Activated CD4-positive, CD25-positive, alpha-beta regulatory T cell (primary cell): ENCODE data around the gene ZNF142.

Experiments
- DNase-seq, 4 experiments: peaks; one replicate each; lab custom pipeline; 2025; lab: John Stamatoyannopoulos, UW

Gene ZNF142

DNA sequence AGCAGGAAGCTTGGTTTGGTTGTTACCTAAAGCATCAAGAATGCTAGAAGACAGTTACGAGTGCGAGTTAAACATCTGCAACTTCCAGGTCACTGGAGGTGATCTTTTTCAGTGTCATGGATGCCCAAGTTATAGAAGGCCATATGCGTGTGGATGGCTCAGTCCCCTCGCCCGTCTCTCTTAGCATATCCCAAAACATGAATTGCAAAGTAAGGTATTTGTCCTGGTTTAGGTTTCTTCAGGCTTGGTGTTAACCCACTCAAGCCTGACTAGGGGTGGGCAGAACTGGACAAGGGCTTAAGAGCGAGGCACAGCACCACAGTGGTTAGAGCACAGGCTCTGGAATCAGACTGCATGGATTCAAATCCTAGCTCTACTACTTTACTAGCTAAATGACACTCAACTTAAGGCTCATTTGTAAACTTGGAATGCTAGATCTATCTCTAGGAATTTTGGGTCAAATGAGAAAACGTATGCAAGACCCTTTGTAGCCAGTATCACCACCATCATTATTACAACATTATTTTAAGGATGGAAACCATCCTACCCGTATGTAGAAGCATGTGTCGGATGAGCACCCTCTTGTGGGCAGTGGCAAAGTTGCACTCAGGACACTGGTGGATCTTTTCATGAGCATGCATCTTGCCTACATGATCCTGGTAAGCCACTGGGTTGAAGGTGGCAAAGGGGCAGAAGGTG, 11.2 kb downstream of the ZNF142 start:
- DNase-seq = peak in 1 of 4 experiments; percentile 10

DNA sequence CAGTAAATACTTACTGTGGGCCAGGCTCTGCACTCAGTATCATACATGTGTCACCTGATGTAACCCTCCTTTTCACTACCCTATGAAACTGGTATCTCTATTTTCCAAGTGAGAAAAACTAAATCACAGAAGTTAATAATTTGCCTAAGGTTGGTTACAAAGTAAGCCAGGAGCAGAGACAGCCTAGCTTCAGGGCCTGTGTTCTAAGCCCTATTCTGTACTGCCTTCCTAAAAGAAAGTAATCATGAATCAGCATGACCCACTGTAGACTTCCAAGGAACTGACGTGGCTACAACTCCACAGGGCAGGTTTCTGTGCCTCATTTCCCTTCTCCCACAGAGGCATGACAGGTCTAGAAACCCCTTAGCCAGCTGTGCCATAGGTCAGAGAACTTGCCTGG, 14.3 kb downstream of the ZNF142 start:
- DNase-seq = no peak

DNA sequence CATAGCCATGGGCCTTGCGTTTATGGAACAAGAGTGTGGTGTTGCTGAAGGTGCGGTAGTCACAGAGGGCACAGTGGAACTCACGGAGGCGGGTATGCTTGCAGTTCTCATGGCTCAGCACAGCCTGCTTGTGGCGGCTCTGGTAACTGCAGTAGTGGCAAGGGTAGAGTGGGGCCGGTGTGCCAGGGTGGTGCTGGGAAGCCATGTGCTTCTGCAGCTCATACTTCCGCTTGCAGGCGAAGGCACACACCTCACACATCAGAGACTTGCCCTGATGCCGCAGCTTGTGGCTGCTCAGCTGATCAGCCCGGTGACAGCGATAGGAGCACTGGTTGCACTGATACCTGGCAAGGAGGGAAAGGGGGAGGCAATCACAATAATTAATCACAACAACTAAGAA, 14.7 kb downstream of the ZNF142 start:
- DNase-seq = no peak

DNA sequence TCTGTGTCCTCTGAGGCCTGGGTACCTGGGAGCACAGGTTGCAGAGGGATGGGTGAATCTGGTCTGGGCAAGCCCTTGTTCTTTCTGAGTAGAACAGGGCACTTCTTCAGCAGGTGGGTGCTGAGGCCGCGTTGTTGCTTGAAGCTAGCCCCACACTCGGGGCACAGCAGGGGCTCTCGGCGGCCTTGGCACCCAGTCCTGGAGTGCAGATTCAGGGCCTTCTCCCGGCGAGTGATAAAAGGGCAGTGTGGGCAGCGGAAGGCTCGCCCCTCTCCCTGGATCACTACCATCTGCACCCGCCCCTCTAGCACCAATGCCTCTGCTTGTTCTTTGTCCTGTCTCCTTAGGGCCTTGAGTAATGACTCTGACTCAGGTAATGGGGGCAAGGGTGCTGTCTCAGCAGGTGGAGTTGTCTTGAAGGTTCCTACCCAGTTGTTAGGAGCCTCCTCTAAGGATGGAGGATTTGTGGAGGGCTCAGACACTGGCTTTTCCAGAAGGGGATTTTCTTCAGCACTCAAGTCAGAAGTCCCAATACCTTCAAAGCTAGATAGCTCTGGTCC, 15.6 kb downstream of the ZNF142 start:
- DNase-seq = no peak

DNA sequence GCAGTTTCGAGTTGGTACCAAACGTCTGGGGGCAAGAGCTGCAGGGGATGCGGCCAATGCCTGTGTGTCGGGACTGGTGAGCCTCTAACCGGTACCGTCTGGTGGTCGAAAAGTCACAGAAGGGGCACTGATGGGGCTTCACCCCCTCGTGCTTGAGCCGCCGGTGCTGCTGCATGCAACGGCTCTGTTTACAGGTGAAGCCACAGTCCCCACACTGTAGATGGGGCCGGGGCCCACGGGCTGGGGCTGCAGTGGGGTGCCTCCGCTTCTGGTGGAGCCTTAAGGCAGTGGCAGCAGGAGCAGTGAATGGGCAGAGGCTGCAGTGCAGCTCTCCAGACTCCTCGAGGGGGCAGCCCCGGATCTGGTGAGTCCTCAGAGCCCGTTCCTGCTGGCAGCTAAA, 16.6 kb downstream of the ZNF142 start:
- no peak for DNase-seq

DNA sequence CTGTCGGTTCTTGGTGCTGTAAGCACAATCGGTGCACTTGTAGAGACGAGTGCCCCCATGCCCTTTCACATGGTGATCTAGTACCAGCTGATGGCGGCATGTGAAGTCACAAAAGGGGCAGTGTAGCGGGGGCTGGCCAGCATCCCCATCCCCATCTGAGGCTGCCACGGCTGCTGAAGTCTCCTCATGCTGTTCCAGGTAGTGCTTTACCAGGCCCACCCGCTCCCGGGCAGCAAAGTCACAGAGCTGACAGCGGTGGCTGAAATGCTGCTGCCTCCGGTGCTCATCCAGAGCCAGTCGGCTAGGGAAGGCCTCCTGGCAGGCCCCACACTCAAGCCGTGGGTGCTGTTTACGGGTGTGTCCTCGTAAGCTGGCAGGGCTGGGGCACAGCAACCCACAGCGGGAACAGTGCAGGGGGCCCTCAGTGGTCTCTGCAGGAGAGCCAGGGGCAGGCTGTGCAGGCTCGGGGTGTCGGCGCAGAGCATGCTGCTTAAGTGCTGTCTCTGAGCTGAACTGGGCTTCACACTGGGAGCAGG, 17.2 kb downstream of the ZNF142 start:
- no peak for DNase-seq

DNA sequence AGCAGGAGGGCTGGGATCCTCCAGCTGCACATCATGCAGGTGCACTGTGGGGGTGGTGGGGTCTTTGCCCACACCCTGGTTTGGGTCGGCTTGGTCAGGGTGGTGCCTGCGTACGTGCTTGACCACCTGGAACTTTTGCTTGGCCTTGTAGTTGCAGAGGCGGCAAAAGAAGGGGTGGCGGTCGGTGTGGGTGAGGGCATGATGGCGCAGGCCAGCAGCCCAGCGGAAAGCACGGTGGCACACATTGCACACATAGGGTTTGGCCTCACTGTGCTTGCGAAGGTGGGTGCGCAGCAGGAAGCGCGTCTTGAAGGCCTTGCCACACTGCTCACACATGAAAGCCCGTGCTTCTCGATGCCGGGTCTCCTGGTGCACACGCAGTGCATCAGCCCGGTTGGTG, 21.1 kb downstream of the ZNF142 start:
- DNase-seq = no peak

DNA sequence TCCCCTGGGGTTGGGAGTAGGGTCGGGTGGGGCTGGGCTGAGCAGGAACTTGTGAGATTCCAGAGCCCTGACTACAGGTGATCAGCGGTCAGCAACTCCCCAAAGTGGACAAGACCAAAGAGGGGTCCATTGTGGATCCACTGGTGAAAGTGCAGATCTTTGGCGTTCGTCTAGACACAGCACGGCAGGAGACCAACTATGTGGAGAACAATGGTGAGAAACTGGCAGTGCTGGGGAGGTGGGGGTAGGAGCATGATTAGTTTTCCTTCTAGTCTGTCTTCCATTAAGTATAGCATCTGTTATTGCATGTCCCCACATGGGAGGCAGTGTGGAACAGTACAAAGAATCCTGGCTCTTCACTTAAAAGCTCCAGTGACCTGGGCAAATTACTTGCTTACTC, 23.7 kb downstream of the ZNF142 start:
- no peak for DNase-seq

DNA sequence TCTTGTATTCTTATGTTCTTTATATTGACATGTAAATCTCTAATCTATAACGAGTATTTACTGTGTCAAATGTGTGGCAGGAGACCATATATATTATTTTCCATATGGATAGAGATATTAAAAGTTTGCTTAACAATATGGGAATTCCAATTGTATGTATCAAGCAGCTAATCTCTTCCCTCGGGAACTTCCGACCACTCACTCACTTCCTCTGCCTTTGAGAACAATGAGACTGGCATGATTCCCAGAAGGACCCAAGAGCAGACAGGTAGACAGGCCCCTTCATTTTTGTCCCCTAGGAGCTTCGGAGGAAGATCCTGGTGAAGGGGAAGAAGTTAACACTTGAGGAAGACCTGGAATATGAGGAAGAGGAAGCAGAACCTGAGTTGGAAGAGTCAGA, 27.6 kb downstream of the ZNF142 start:
- no peak for DNase-seq

DNA sequence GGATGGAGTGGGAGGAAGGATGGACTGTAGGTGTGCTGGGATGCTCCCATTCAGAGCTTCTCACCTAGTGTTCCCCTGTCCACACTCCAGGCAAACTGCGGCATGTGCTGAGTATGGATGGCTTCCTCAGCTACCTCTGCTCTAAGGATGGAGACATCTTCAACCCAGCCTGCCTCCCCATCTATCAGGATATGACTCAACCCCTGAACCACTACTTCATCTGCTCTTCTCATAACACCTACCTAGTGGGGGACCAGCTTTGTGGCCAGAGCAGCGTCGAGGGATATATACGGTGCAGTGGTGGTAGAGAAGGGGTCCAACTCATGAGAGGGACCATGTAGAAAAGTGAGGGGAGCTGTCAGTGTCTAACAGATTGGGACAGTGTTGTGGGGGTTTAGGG, 31.5 kb downstream of the ZNF142 start:
- DNase-seq = no peak

DNA sequence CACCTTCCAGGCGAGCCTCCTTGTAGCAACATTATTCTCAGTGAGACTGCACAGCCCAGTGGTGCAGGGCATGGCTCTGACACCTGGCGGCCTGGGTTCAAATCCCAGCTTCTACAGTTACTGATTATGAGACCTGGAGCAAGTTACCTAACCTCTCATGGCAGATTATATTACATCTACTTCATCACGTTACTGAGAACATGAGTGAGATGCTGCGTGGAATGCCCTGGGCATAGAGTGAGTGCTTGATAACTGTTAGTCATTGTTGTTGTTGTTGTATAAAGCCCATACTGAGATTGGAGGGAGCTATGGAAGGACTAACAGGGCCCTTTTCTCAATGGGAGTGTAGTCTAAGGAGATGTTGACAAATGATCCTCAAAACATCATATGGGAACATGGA, 33.1 kb downstream of the ZNF142 start:
- DNase-seq = no peak

DNA sequence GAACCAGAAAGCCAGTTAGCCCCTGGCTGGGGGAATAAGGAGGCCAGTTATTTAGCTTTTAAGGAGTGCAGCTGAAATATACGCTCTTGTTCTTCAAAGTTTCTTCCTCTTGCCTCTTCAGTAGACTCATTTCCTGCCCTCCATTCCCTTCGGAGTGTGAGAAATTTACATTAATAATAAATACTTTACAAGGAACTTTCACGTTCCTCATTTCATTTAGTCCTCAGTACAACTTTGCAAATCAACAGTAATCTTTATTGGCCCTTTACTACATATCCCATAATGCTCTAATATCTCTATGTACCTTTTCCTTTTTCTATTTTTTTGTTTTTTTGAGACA, 36.1 kb downstream of the ZNF142 start:
- DNase-seq = no peak

DNA sequence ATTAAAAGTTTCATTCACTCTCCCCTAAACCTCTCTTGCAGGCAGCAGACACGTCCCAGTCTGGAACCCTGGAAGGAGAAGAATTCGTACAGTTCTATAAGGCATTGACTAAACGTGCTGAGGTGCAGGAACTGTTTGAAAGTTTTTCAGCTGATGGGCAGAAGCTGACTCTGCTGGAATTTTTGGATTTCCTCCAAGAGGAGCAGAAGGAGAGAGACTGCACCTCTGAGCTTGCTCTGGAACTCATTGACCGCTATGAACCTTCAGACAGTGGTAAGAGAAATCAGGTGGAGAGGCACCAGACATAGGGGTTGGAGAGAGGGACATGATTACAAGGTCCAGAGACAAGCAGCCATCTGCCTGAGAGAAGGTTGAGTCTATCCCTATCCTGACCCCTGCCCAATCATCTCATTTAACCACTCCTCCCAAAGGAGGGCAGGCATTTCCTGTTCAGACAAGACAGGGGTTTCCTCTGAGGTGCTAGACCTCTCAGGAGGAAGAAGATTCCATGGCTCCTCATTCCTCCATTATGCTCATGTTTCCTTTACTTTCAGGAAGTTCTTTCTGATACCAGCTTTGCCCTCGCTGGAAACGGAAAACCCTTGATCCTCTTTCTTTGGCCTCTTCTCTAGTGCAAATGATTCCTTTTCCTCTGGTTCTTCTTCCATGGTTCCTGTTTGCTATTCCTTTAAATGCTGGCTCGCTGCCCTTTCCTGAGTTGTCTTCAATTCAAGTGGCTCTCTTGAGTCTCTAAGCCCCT, 36.6 kb downstream of the ZNF142 start:
- DNase-seq = no peak

DNA sequence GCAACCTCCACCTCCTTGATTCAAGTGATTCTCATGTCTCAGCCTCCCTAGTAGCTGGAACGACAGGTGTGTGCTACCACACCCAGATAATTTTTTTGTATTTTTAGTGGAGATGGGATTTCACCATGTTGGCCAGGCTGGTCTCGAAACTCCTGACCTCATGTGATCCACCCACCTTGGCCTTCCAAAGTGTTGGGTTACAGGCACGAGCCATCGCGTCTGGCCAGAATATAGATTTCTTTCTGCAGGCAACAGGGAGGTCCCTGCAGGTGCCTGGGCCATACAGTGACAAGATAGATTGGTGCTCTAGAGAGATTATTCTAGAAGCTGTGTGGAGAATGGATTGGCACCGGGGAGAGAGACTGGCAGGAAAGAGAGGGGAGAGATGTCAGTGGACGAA, 38.4 kb downstream of the ZNF142 start:
- no peak for DNase-seq

DNA sequence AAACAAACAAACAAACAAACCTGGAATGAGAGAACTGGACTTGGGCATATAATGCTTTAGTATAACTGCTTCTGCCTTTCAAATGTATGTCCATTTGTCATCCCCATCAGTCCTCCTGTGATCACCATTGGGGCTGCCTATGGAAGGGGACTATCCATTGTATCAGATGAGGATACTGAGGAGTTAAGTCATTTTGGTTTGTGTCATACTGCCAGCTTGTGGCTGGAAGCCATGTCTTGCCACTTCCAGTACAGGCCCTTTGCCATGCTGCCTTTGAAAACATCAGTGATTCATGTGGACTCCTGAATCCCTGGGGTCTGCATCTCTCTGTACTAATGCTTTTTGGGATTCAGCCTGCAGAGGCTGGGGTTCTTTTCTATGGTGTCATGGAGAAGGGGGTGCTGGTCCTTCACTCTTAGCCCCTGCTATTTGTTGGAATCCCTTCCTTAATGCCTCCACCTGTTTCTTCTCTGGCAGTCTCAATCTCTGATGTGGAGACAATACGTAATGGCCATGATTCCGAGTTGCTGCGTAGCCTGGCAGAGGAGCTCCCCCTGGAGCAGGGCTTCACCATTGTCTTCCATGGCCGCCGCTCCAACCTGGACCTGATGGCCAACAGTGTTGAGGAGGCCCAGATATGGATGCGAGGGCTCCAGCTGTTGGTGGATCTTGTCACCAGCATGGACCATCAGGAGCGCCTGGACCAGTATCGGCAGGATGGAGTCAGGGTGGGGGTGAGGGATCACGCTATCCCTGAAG, 41.1 kb downstream of the ZNF142 start:
- no peak for DNase-seq

DNA sequence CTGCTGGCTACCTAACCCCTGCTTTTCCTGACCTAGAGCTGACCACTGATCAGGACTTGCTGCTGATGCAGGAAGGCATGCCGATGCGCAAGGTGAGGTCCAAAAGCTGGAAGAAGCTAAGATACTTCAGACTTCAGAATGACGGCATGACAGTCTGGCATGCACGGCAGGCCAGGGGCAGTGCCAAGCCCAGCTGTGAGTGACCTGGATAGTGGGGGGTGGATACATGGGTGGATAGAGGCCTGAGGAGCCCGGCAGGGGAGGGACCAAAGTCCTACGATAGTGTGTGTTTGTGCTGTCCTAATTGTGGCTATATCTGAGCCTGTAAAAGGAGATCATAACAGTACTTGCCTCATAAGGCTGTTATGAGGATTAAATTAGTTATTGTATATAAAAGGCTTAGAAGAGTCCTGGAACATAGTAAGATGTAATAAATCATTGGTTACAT, 43.5 kb downstream of the ZNF142 start:
- no peak for DNase-seq

DNA sequence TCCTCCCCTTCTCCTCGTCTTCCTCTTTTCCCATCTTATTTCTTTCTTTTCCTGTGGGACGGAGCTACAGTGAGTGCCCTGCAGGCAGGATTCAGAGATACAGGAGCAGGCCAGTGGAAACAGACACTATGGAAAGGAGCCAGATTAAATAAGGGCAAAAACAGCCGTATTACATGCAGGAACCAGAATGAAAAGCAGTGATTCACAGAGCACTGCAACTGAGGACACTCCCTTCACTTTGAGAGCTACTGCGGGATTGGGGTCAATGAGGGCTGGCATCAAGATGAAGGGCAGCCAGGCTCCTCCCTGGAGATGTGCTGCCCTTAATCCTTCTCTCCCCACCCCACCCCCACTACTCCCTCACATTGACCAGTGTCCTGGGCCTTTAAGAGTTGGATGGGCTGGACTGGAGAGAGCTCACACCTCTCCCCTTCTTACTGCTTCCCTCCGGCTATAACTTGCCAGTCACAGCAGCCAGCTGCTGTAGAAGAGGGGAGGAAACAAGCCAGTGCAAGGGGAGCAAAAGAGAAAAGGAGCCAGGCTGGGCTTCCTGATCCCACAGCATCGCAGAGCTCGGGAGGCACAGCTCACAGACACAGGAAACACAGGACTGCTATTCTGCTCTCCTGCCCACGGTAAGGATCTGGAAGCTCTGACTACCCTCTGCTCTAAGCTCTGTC, 51.8 kb downstream of the ZNF142 start, which contains the start of gene PLCD4:
Gene PLCD4 (plus strand): TSS at position 464 of the 680 bp plus-strand sequence. CDS start 7,841 bp downstream, outside the sequence.
- no peak for DNase-seq

DNA sequence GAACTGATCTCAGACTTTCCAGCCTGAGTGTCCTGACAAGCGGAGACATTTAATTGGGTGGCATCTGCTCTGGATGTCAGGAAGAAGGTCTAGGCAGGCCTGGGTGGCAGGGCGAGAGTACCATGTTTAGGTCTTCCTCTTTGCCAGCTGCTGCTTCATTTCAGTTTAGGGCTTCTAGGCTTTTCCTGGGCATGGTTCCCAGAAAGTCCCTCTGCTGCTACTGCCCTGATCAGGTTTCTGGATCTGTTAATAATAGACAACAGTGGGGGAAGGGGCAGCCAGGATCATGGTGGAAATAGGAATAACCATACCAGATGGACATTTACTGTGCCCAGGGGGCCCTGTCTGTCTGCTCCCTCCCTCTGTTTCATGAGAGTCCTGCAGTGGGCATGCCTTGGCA, 54.0 kb downstream of the ZNF142 start:
- no peak for DNase-seq
